ENCODE data around the gene SLC38A8.

Gene SLC38A8

GRCh38 chr16:84005391-84005790 lies 37.2 kb downstream of the SLC38A8 start:
- no peak for DNase-seq (ENCODE audit: extremely low read depth, insufficient read length)
- no peak for TF ChIP-seq CTCF (IDR thresholded peaks at IDR 0.05; ENCODE audit: insufficient read depth, low read length, poor library complexity, severe bottlenecking)
- Histone ChIP-seq H3K27me3 (replicated peaks; ENCODE audit: control insufficient read depth, insufficient read depth, low read length) (no peaks in the 10 kb centered on the region; the same call in none of the 2 replicates), H3K4me3 (replicated peaks; ENCODE audit: low read depth, low read length) (no peak overlapping the region), H3K36me3 (ENCODE audit: control insufficient read depth, insufficient read depth, low read length) (no peaks in the 10 kb centered on the region)

GRCh38 chr16:84004442-84004841 lies 38.2 kb downstream of the SLC38A8 start:
- TF ChIP-seq CTCF (IDR thresholded peaks at IDR 0.05; ENCODE audit: insufficient read depth, low read length, poor library complexity, severe bottlenecking): no peak
- H3K27me3 ChIP-seq (replicated peaks; ENCODE audit: control insufficient read depth, insufficient read depth, low read length): peaks cover 1% of the 10 kb centered on the region
- no peak overlapping the region for H3K4me3 ChIP-seq (replicated peaks; ENCODE audit: low read depth, low read length)
- no peak for DNase-seq (ENCODE audit: extremely low read depth, insufficient read length)
- no peaks in the 10 kb centered on the region for H3K36me3 ChIP-seq (ENCODE audit: control insufficient read depth, insufficient read depth, low read length)

GRCh38 chr16:84003038-84003437 lies 39.6 kb downstream of the SLC38A8 start:
- no peak for DNase-seq (ENCODE audit: extremely low read depth, insufficient read length)
- H3K4me3 ChIP-seq (replicated peaks; ENCODE audit: low read depth, low read length): no peak overlapping the region
- H3K36me3 ChIP-seq (ENCODE audit: control insufficient read depth, insufficient read depth, low read length): no peaks in the 10 kb centered on the region
- H3K27me3 ChIP-seq (replicated peaks; ENCODE audit: control insufficient read depth, insufficient read depth, low read length): peaks cover 1% of the 10 kb centered on the region; the same call in 1 of the 2 replicates
- TF ChIP-seq CTCF (IDR thresholded peaks at IDR 0.05; ENCODE audit: insufficient read depth, low read length, poor library complexity, severe bottlenecking): no peak

- TF ChIP-seq CTCF (IDR thresholded peaks at IDR 0.05; ENCODE audit: insufficient read depth, low read length, poor library complexity, severe bottlenecking): no peak
- Histone ChIP-seq H3K36me3 (ENCODE audit: control insufficient read depth, insufficient read depth, low read length) (no peaks in the 10 kb centered on the region), H3K4me3 (replicated peaks; ENCODE audit: low read depth, low read length) (no peak overlapping the region), H3K27me3 (replicated peaks; ENCODE audit: control insufficient read depth, insufficient read depth, low read length) (peaks cover 1% of the 10 kb centered on the region; the same call in 1 of the 2 replicates)
- DNase-seq (ENCODE audit: extremely low read depth, insufficient read length): no peak
These were observed 40.9 kb downstream of the SLC38A8 start for GRCh38 chr16:84001726-84002125.

GRCh38 chr16:84000989-84001642 lies 41.5 kb downstream of the SLC38A8 start:
- TF ChIP-seq CTCF (IDR thresholded peaks at IDR 0.05; ENCODE audit: insufficient read depth, low read length, poor library complexity, severe bottlenecking): no peak
- DNase-seq (ENCODE audit: extremely low read depth, insufficient read length): no peak
- H3K4me3 ChIP-seq (replicated peaks; ENCODE audit: low read depth, low read length): no peak overlapping the region
- H3K36me3 ChIP-seq (ENCODE audit: control insufficient read depth, insufficient read depth, low read length): no peaks in the 10 kb centered on the region
- peaks cover 1% of the 10 kb centered on the region; the same call in 1 of the 2 replicates for H3K27me3 ChIP-seq (replicated peaks; ENCODE audit: control insufficient read depth, insufficient read depth, low read length)

Data from GM06990 (cell line).